Gastroesophageal sphincter (tissue), 3 donors: ENCODE data around the gene HBG2.

Source experiments
- CTCF ChIP-seq, 4 experiments: fragments of 200-600 bp in 2 of 4; fragments of 450-650 bp in 2 of 4; sonication (generic) in 1 of 4; IDR thresholded peaks; one replicate each; pipeline ENCODE4 v1.5.1; 2017 to 2019; ENCODE audit warnings: antibody characterized with exemption in 4 of 4, mild to moderate bottlenecking in 2 of 4, moderate library complexity in 2 of 4
- POLR2AphosphoS5 ChIP-seq: sonication (generic); formaldehyde crosslinking; IDR thresholded peaks from one replicate; pipeline ENCODE4 v1.6.1; 2017; ENCODE audit warnings: antibody characterized with exemption

- no peak for TF ChIP-seq CTCF (IDR thresholded peaks at IDR 0.05)
- no peak for TF ChIP-seq POLR2AphosphoS5
These were observed 49.5 kb upstream of the HBG2 start for GRCh38 chr11:5304046-5304445.
